Skin of body (tissue), 2 donors: ENCODE results near the gene TLCD2. TPM values are rescaled to one million over a fixed set of nuclear protein-coding genes. Genes with fewer than 3 reads are reported as not detected.
"Not testable (repeated sequence)": the region's sequence is repeated elsewhere in the genome, so short reads cannot be mapped to it uniquely, and the experiment has no call there.

ENCODE experiments used
- DNase-seq: peaks from one replicate; lab custom pipeline; 2025; lab: John Stamatoyannopoulos, UW
- total RNA-seq: library from RNA; depleted of rRNA; stranded (reverse); fragments of >200 nt; gene quantifications from one replicate; pipeline ENCODE4 v1.2.3, GENCODE V29; 2014

TLCD2 gene
- total RNA-seq, 1 donor from 2014 or later: 4.6 TPM

DNA sequence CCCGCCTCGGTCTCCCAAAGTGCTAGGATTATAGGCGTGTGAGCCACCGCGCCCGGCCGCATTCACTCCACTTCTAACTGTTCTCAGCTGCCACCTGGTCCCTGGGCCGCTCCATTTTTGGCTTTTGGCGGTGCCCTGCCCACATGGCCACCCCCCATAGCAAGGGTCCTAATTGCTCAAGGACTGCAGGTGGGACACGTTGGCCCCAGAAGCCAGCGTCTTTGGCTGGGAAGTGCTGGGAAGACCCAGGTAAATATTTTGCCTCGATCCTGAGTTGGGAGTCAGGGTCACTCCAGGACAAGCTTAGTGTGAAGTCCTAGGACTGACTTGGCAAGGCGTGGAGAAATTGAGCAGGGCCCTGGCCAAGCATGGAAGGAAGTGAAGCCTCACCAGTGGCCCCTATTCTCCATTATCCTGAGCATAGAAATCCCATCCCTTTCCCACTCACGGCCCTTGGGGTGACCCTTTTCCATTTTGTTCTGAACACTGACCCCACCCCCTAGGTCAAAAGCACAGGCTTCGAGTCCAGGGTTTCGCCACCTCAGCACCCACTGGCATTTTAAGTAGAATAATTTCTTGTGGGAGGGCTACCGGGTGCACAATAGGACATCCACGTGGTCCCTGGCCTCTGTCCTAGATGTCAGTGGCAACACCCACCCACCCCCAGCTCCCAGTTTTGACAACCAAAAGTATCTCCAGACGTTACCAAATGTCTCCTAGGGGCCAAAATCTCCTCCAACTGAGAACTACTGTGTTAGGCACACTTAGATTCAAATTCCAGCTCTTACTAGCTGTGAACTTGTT, 8.4 kb upstream of the TLCD2 start:
- no peak for DNase-seq

GRCh38 chr17:1716912-1717695, 6.9 kb upstream of the TLCD2 start:
- peak; percentile 92 for DNase-seq

DNA sequence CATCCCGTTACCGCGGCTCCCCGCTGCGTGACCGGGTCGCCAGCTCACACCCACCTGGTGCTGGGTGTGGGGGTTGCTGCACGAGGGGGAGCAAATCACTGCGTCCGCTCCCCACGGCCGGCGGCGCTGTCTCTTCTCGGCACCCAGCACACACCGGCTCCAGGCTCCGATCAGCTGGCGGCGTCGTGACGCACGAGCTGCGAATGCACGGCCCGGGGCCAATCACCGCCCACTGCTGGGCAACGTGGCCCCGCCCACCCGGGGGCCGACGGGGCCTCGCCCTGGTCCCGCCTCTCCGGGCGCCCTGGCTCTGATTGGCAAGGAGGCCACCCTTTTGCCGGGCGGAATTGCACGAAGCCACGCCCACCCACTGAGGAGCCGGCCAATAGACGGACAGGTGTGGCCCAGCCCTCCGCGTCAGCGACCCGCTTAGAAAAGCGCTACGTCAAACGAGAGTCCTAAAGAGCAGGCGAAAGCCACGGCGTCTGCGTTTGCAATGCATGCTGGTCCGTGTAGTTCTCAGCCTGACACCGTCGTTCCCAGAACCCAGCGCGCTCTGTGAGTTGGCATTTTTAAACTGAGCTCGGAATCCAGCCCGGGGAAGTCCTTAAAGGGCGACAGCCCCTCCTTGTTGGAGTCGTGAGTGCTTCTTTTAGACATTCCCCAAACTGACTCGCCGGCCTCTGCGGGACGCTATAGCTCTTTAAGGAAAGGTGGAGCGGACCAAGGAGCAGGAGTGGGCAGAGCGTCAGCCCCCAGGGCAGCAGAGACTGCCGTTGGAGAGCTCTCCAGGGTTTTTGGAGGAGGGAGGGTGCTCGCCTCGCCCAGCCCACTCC, 6.1 kb upstream of the TLCD2 start:
- peak; percentile 100 for DNase-seq

- no peak for DNase-seq
These were observed 5.6 kb upstream of the TLCD2 start for GRCh38 chr17:1715803-1716075.

GRCh38 chr17:1714980-1715802, 5.0 kb upstream of the TLCD2 start:
- peak; percentile 89 for DNase-seq

GRCh38 chr17:1714427-1714979, 4.3 kb upstream of the TLCD2 start:
- DNase-seq: peak; percentile 94

GRCh38 chr17:1713878-1714426, 3.8 kb upstream of the TLCD2 start:
- DNase-seq: peak; percentile 22

DNA sequence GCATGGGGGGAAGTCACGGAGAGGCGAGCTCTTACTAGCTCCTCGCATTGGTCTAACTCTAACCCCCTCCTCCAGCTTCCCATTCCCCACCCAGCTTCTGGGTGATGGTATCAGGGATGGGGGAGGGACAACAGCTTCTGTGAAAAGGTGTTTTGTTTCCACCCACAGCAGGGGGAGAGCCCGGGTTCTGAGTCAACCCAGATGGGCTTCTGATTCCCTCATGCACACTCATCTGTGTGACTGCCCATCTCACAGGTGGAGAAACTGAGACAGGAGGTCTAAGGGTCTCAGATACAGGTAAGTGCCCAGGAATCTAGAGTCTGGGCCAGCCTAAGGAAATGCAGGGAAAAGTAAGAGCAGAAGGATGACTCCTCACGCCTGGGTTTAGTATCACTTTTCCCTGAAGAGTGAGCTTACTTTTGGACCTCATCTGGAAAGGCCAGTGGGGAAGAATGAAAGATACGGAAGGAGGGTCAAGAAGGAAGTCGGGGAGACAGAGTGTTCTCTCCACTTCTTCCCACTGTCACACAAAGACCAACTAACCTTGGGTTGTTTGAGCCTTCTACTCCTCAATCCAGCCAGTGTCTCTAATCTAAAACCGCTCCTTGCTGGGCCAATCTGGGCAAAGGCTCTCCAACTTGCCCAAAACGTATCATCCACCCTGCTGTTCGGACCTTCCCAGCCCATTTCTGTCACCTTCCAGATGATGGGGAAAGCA, 3.1 kb upstream of the TLCD2 start:
- DNase-seq: no peak

GRCh38 chr17:1712271-1712670, 2.1 kb upstream of the TLCD2 start:
- DNase-seq: no peak

- no peak for DNase-seq
These were observed 1.6 kb upstream of the TLCD2 start for GRCh38 chr17:1711804-1712203.

GRCh38 chr17:1710807-1711553, 803 bp upstream of the TLCD2 start:
- DNase-seq: no peak

DNA sequence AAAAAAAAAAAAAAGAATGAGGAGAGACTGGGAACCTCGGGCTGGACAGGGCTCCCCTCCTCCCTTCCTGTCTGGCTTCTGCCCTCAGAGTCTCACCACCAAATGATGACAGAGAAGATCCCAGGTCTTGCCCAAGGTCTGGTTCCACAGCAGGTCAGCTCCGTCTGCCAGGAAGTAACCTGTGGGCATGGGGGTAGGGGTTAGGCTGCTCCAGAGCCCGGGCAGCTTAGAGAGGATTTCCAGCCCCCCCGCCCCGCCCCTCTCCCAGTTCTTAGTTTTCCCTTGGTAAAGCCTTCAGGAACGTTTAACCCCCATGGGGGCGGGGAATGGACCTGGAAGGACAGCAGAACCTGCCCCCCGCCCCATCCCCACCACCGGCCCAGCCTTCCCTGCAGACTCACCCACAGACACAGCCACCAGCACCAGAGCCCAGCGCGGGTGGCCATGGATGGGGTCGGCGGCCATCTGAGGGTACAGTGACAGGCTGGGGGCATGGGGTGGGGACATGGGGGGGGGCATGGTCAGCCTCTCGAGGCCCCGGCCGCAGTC, 700 bp downstream of the TLCD2 start:
- no peak for DNase-seq

- DNase-seq: not testable (repeated sequence)
These were observed 1.3 kb downstream of the TLCD2 start for GRCh38 chr17:1708791-1709346.

DNA sequence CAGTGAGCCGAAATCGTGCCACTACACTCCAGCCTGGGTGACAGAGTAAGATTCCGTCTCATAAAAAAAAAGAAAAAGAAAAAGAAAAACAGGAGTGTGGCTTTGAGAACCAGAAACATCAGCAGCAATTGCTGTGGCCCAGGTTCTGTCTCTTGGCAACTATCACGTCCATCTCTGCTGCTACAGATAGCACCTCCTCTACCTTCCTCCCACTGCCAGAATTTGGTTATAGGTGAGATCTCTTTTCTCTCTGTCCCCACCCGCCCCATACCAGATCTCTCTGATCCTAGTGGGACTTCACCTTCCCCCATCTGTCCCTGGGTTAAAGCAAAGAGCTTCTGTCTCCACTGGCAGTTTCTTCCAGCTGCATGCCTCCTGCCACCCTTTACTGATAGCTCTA, 3.1 kb downstream of the TLCD2 start:
- no peak for DNase-seq

DNA sequence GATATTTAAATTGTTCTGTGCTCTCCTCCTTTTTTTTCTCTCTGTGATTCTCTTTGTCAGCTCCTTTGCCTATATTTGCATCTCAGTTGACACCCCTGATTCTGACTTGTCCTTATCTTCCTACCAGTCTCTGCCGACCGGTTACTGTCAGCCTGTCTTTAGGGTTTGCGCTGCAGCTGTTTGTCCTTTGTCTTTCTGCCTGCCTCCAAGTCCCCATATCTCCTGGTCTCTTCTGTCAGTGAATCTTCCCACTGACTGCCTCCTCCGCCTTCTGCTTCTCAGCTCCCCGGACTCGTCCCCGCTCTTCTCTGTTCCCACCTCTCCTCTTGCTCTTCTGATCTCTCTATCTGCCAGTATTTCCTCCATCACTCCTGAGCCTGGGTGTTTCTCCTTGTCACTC, 5.2 kb downstream of the TLCD2 start:
- no peak for DNase-seq

- DNase-seq: no peak
These were observed 7.1 kb downstream of the TLCD2 start for GRCh38 chr17:1703063-1703462.

DNA sequence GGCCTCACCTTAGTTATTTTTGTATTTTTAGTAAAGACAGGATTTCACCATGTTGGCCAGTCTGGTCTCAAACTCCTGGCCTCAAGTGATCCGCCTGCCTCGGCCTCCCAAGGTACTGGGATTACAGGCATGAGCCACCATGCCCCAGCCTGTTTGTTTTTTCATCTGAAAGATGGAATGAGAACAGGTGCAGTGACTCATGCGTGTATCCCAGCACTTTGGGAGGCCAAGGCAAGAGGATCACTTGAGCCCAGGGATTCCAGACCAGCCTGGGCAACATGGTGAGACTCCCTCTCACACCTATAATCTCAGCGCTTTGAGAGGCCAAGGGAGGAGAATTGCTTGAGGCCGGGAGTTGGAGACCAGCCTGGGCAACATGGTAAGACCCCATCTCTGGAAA, 10.3 kb downstream of the TLCD2 start:
- not testable (repeated sequence) for DNase-seq

DNA sequence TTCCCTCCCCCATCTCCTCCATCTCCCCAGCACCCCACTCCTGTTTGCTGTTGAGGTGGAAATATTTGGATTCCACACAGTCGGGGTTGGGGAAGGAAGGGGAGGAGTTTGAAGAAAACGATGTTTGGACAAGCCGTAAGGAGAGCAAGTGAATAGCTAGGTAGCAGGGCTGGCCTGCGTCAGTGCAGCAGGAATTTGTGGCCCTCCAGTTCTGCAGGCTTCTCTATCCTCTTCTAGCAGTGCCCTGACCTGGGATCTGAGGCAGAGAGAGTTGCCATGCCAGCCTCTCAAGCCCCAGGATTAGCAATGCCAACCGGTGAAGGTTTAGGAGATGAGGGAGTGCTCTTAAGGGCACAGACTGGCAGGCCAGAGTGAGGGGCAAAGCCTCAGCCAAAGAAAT, 12.5 kb downstream of the TLCD2 start:
- DNase-seq: no peak

DNA sequence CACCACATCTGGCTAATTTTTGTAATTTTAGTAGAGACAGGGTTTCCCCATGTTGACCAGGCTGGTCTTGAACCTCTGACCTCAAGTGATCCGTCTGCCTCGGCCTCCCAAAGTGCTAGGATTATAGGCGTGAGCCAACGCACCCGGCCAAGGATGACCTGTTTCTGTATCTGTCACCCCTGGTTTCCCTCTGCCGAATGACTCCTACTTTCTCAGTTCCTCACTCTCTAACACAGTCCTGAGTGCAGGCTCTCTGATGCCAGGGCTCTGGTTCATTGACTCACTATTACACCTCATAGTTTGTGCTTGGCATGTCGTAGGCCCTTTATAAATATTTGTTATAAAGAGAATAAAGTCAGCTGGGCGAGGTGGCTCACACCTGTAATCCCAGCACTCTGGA, 14.8 kb downstream of the TLCD2 start:
- no peak for DNase-seq
